Fibroblast of mammary gland (primary cell): ENCODE data around the gene DYDC2.
A peak's percentile ranks its signal among the peaks of the same experiment; 100 is the strongest.

Source experiments
- DNase-seq: peaks from one replicate; pipeline ENCODE4 v3.0.0-alpha.2; 2010; ENCODE audit warnings: low read depth
- H3K4me3 ChIP-seq: 2 replicates; pipeline ENCODE4 v1.5.1; 2011; ENCODE audit warnings: low read depth, mild to moderate bottlenecking, low read length, moderate library complexity; ENCODE audit not compliant: control insufficient read depth
- TF ChIP-seq, protein P1 (sequence below): conservative IDR thresholded peaks from 2 replicates; pipeline ENCODE4 v1.5.1; 2011; ENCODE audit warnings: low read depth, low read length, inconsistent platforms; ENCODE audit not compliant: control insufficient read depth, insufficient read depth

Gene DYDC2

GRCh38 chr10:80379701-80380100 is 23.1 kb downstream of the DYDC2 start:
- TF ChIP-seq, protein P1, sequence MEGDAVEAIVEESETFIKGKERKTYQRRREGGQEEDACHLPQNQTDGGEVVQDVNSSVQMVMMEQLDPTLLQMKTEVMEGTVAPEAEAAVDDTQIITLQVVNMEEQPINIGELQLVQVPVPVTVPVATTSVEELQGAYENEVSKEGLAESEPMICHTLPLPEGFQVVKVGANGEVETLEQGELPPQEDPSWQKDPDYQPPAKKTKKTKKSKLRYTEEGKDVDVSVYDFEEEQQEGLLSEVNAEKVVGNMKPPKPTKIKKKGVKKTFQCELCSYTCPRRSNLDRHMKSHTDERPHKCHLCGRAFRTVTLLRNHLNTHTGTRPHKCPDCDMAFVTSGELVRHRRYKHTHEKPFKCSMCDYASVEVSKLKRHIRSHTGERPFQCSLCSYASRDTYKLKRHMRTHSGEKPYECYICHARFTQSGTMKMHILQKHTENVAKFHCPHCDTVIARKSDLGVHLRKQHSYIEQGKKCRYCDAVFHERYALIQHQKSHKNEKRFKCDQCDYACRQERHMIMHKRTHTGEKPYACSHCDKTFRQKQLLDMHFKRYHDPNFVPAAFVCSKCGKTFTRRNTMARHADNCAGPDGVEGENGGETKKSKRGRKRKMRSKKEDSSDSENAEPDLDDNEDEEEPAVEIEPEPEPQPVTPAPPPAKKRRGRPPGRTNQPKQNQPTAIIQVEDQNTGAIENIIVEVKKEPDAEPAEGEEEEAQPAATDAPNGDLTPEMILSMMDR, result no peak
- no peak overlapping the region for H3K4me3 ChIP-seq
- no peak for DNase-seq

DNA sequence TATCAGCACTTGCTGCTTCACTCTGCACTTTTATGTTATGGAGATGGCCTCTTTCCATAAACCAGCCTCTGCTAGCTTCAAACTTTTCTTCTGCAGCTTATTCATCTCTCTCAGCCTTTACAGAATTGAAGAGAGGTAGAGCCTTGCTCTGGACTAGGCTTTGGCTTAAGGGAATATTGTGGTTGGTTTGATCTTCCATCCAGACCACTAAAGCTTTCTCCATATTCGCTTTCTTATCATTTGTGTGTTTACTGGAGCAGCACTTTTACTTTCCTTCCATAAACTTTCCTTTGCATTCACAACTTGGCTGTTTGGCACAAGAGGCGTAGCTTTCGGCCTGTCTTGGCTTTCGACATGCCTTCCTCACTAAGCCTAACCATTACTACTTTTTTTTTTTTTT is 23.6 kb downstream of the DYDC2 start:
- H3K4me3 ChIP-seq, result no peak overlapping the region
- no peak for DNase-seq

DNA sequence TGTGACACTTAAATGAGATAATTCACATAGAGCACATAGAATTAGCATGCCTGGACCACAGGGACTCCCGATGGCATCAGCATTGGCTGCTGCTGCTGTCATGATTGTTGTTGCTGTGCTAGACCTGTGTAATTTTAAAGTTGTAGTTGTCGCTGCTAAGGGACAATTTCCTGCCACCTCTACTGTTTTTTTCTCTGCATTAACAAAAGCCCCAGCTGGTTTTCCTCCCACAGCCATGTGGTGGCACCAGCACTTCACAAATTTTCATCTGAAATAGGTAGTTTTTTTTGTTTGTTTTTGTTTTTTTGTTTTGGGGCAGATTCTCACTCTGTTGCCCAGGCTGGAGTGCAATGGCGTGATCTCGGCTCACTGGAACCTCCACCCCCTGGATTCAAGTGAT is 26.4 kb downstream of the DYDC2 start:
- peak; percentile 42 for DNase-seq
- TF ChIP-seq, protein P1, result peak; percentile 59
- no peak overlapping the region for H3K4me3 ChIP-seq

More for the DNA sequence above, 23.6 kb downstream of the DYDC2 start:
- TF ChIP-seq, protein P1, result no peak

DNA sequence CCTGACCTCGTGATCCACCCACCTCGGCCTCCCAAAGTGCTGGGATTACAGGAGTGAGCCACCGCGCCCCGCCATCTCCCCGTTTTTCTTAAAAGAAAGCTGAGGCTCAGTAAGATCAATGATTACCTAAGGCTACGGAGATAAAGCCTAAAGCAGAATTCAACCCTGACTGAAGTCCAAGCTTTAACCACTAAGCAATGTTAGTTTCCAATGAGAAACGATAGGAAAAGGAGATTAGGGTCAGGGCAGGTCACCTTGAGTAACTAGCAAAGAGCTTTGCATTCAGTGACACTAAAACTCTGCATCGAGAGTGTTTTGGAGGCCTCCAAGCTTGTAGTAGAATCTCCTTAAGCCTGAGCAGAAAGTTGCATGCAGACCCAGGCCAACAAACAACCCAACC is 34.2 kb downstream of the DYDC2 start:
- TF ChIP-seq, protein P1, result no peak
- no peak overlapping the region for H3K4me3 ChIP-seq
- no peak for DNase-seq

DNA sequence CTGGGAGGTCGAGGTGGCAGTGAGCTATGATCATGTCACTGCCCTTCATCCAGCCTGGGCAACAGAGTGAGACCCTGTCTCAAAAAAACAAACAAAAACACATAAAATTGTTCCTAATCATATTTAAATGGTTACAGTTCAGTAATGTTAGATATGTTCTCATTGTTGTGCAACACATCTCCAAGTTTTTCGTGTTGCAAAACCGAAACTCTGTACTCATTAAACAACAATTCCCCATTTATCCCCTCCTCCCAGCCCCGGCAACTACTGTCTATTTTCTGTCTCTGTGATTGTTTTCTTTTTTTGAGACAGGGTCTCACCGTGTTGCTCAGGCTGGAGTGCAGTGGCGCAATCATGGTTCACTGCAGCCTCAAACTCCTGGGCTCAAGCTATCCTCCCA is 35.7 kb downstream of the DYDC2 start:
- TF ChIP-seq, protein P1, result no peak
- DNase-seq, result no peak
- H3K4me3 ChIP-seq, result no peak overlapping the region

DNA sequence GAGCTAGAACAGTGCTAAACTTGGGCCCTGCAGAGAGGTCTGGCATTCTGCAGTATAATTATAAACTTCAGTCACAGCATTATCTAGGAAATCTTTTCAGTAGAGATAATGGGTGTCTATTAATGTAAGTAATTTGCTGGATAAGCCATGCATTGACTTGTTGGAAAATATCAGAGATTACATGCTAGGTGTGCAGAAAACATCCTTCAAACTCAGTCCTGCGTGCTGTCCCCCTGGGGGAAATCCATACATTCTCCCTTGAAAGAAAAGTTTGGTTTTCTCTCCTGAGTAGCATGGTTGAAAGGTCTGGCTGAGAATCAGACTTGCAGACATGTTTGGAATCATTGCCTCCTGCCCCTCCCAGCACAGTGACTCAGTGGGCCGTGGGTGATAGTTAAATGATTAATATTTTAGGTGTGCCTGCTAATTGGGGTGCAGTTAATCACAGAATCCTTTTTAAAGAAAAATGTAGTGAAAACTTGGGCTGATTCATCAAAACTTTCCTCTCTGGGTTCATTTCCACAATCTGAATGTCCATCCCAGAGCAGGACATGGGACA is 37.9 kb downstream of the DYDC2 start:
- TF ChIP-seq, protein P1, result no peak
- no peak for DNase-seq
- H3K4me3 ChIP-seq, result no peak overlapping the region

GRCh38 chr10:80397014-80397413 is 40.4 kb downstream of the DYDC2 start:
- H3K4me3 ChIP-seq, result no peak overlapping the region
- TF ChIP-seq, protein P1, result no peak
- DNase-seq, result no peak
